ENCODE measurements around the gene ADGRV1. TPM values are rescaled to one million over a fixed set of nuclear protein-coding genes. Genes with fewer than 3 reads are reported as not detected.

Gene ADGRV1
- total RNA-seq, 2 donors from 2014 or later = 16.4 to 20.9 TPM

DNA sequence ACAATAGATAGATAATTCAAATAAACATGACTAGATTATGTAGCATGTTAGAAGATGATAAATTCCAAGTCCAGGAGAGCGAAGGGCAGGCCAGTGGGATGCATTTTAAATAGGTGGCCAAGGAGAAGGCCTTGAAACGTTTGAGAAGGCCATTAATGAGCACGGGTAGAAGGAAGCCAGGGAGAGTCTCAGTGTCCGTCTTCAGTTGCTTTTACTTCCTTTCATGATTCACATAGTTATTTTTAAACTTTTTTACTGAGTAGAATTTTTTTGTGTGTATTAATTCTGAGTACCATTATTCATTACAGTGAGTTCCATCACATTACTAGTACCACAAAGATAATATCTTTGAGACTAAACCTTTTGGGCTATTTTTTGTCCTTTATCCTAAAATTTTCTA is 565.3 kb downstream of the ADGRV1 start:
- Histone ChIP-seq H3K27ac (peak overlapping the region; percentile 3 to 10), H3K36me3 (no peaks in the 10 kb centered on the region), H3K27me3 (replicated peaks; ENCODE audit: insufficient read depth) (no peaks in the 10 kb centered on the region), H3K4me1 (replicated peaks) (peaks cover 14% of the 10 kb centered on the region), H3K4me3 (no peak overlapping the region), H3K9me3 (no peaks in the 10 kb centered on the region)
- DNase-seq (ENCODE audit: low spot score) = no peak
- intact Hi-C loops (cut with DNase I) = loop anchor here (5.0 to 10.0 kb wide), 2 partner anchors 161 to 258 kb away; partner anchors contain the start of gene ARRDC3
- TF ChIP-seq POLR2A (IDR thresholded peaks at IDR 0.05) (no peak), POLR2AphosphoS5 (IDR thresholded peaks at IDR 0.05) (no peak)
- TF ChIP-seq, protein P1, sequence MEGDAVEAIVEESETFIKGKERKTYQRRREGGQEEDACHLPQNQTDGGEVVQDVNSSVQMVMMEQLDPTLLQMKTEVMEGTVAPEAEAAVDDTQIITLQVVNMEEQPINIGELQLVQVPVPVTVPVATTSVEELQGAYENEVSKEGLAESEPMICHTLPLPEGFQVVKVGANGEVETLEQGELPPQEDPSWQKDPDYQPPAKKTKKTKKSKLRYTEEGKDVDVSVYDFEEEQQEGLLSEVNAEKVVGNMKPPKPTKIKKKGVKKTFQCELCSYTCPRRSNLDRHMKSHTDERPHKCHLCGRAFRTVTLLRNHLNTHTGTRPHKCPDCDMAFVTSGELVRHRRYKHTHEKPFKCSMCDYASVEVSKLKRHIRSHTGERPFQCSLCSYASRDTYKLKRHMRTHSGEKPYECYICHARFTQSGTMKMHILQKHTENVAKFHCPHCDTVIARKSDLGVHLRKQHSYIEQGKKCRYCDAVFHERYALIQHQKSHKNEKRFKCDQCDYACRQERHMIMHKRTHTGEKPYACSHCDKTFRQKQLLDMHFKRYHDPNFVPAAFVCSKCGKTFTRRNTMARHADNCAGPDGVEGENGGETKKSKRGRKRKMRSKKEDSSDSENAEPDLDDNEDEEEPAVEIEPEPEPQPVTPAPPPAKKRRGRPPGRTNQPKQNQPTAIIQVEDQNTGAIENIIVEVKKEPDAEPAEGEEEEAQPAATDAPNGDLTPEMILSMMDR (IDR thresholded peaks at IDR 0.05) = no peak
- 60% methylated on average over 4 of the region's 4 CpGs for WGBS

DNA sequence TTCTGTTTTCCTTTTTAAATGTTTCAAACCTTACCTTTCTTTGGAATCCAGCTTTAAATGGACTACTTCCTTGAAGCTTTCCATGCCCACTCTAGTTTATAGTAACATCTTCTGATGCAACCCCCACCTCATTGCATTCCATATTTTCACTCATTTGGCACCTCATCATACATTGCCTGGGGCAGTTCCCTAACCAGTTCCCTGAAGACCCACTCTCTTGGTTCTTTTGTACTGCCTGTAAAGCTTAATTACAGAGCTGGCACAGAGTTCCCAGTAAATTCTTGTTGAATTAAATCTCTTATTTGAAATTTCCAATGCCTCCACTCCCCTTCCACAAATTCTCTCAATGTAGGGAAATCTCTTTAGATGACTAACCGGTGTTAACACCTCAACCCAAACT is 567.3 kb downstream of the ADGRV1 start:
- DNase-seq (ENCODE audit: low spot score) = no peak
- Histone ChIP-seq H3K27ac (peak overlapping the region; percentile 52 to 77), H3K27me3 (replicated peaks; ENCODE audit: insufficient read depth) (no peaks in the 10 kb centered on the region), H3K4me3 (no peak overlapping the region), H3K36me3 (no peaks in the 10 kb centered on the region), H3K9me3 (no peaks in the 10 kb centered on the region), H3K4me1 (replicated peaks) (peaks cover 7% of the 10 kb centered on the region)
- TF ChIP-seq POLR2AphosphoS5 (IDR thresholded peaks at IDR 0.05) = no peak
- no peak for TF ChIP-seq POLR2A (IDR thresholded peaks at IDR 0.05)
- TF ChIP-seq, protein P1 (IDR thresholded peaks at IDR 0.05) = no peak
- 28% methylated on average over 1 of the region's 1 CpG for WGBS
- intact Hi-C loops (cut with DNase I) = loop anchor here (10.0 kb wide), 1 partner anchor 159 kb away; no protein-coding TSS in a partner anchor

DNA sequence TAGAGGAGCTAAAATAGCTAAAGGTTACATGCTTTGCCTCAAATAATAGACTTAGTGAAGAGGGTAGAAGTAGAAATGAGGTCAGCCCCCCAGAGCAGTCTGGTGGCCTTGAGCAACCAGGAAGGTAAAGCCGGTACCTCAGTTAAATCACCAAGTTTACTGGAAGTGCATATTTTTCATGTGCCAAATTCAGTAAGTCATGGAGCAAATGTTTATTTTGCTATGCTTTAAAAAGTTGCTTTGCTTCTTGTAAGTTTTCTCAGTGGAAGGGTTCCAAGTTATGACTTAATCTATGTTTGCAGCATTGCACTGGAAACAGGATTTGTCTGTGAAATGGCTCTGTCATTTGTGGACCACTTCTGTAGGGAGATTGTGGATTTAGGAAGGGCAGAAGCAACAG is 567.9 kb downstream of the ADGRV1 start:
- peak; percentile 29 for DNase-seq (ENCODE audit: low spot score)
- WGBS = 4% methylated on average over 1 of the region's 1 CpG
- peak; percentile 70 for TF ChIP-seq POLR2AphosphoS5 (IDR thresholded peaks at IDR 0.05)
- TF ChIP-seq, protein P1 (IDR thresholded peaks at IDR 0.05) = no peak
- no peaks in the 10 kb centered on the region for H3K27me3 ChIP-seq (replicated peaks; ENCODE audit: insufficient read depth)
- H3K4me1 ChIP-seq (replicated peaks) = peaks cover 7% of the 10 kb centered on the region
- H3K36me3 ChIP-seq = no peaks in the 10 kb centered on the region
- H3K9me3 ChIP-seq = no peaks in the 10 kb centered on the region
- intact Hi-C loops (cut with DNase I) = loop anchor here (10.0 kb wide), 1 partner anchor 158 kb away; no protein-coding TSS in a partner anchor
- H3K4me3 ChIP-seq = no peak overlapping the region
- peak overlapping the region; percentile 65 to 77 for H3K27ac ChIP-seq

DNA sequence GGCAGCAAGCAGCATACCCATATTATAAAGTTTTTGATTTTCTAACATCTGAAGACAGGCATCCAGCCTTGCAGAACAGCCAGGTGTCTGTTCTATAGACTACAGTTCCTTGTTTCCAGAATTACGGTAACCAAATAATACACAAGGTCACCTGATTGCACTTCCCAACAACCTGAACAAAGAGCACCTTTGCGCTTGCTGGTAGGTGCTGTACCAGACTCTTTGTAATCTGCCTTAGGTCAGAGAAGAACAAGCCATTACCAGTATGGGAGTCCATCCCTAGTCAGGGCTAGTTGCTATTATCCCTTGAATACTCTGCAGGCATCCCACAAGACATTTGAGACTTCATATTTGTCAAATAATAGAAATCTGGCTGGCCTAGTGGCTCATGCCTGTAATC is 568.3 kb downstream of the ADGRV1 start:
- no peaks in the 10 kb centered on the region for H3K9me3 ChIP-seq

More for the DNA sequence above, 568.3 kb downstream of the ADGRV1 start:
- 28% methylated on average over 2 of the region's 2 CpGs for WGBS
- intact Hi-C loops (cut with DNase I) = loop anchor here (10.0 kb wide), 1 partner anchor 158 kb away; no protein-coding TSS in a partner anchor
- H3K27me3 ChIP-seq (replicated peaks; ENCODE audit: insufficient read depth) = no peaks in the 10 kb centered on the region
- TF ChIP-seq POLR2AphosphoS5 (IDR thresholded peaks at IDR 0.05) (no peak), POLR2A (IDR thresholded peaks at IDR 0.05) (no peak)
- TF ChIP-seq, protein P1 (IDR thresholded peaks at IDR 0.05) = no peak
- H3K36me3 ChIP-seq = no peaks in the 10 kb centered on the region
- peak overlapping the region; percentile 65 to 77 for H3K27ac ChIP-seq
- peaks cover 7% of the 10 kb centered on the region for H3K4me1 ChIP-seq (replicated peaks)
- no peak overlapping the region for H3K4me3 ChIP-seq
- no peak for DNase-seq (ENCODE audit: low spot score)

All from prostate gland (tissue), 2 donors.